Epidermal melanocyte (primary cell): ENCODE data around the gene ATP2A2.
"Not testable (repeated sequence)": the region's sequence is repeated elsewhere in the genome, so short reads cannot be mapped to it uniquely, and the experiment has no call there.

Experiments
- DNase-seq: peaks from one replicate; pipeline ENCODE4 v3.0.0; 2011; ENCODE audit warnings: low spot score; ENCODE audit not compliant: insufficient read length

The ATP2A2 gene

GRCh38 chr12:110340706-110341105 is 59.7 kb downstream of the ATP2A2 start:
- DNase-seq, result no peak

- no peak for DNase-seq
Measured at GRCh38 chr12:110342157-110342556, 61.1 kb downstream of the ATP2A2 start.

GRCh38 chr12:110343114-110343513 is 62.1 kb downstream of the ATP2A2 start:
- DNase-seq, result no peak

- DNase-seq, result no peak
Measured at GRCh38 chr12:110343736-110344555, 62.9 kb downstream of the ATP2A2 start.

- no peak for DNase-seq
Measured at GRCh38 chr12:110344657-110345056, 63.6 kb downstream of the ATP2A2 start.

- DNase-seq, result no peak
Measured at GRCh38 chr12:110345176-110345661, 64.2 kb downstream of the ATP2A2 start.

GRCh38 chr12:110345963-110346362 is 64.9 kb downstream of the ATP2A2 start:
- DNase-seq, result no peak

GRCh38 chr12:110347767-110348166 is 66.7 kb downstream of the ATP2A2 start:
- no peak for DNase-seq

GRCh38 chr12:110348431-110349059 is 67.5 kb downstream of the ATP2A2 start:
- DNase-seq, result no peak

- no peak for DNase-seq
Measured at GRCh38 chr12:110349096-110349495, 68.0 kb downstream of the ATP2A2 start.

GRCh38 chr12:110349514-110350151 is 68.6 kb downstream of the ATP2A2 start:
- no peak for DNase-seq

- no peak for DNase-seq
Measured at GRCh38 chr12:110351119-110351518, 70.1 kb downstream of the ATP2A2 start.

- no peak for DNase-seq
Measured at GRCh38 chr12:110352401-110352800, 71.4 kb downstream of the ATP2A2 start.

GRCh38 chr12:110353211-110353965 is 72.3 kb downstream of the ATP2A2 start:
- no peak for DNase-seq

GRCh38 chr12:110354172-110354780 is 73.2 kb downstream of the ATP2A2 start:
- no peak for DNase-seq

- no peak for DNase-seq
Measured at GRCh38 chr12:110355073-110355472, 74.0 kb downstream of the ATP2A2 start.

- DNase-seq, result not testable (repeated sequence)
Measured at GRCh38 chr12:110358384-110359097, 77.5 kb downstream of the ATP2A2 start.

GRCh38 chr12:110361216-110361615 is 80.2 kb downstream of the ATP2A2 start:
- no peak for DNase-seq

- DNase-seq, result no peak
Measured at GRCh38 chr12:110365489-110366320, 84.7 kb downstream of the ATP2A2 start.
